Caco-2 (cell line): ENCODE measurements around the gene SIRPB2. TPM values are rescaled to one million over a fixed set of nuclear protein-coding genes. Genes with fewer than 3 reads are reported as not detected.

Experiments used
- BruUV-seq: library from RNA; stranded (reverse); fragments of 400-500 nt; replicated peaks from 2 replicates; lab custom pipeline; 2021; lab: Mats Ljungman, UMichigan
- CTCF ChIA-PET: fragments of 300-600 bp; sonication (Branson Sonifier 250); formaldehyde crosslinking; loops from one replicate; lab custom pipeline; 2022; ENCODE audit warnings: antibody characterized with exemption; lab: Charles Lee
- POLR2A ChIA-PET: fragments of 300-600 bp; sonication (Branson Sonifier 250); formaldehyde crosslinking; loops from one replicate; lab custom pipeline; 2022; ENCODE audit warnings: antibody characterized with exemption; lab: Charles Lee
- DNase-seq, 2 experiments: peaks; one replicate each; pipeline versions ENCODE4 v3.0.0 to v3.0.0-alpha.2; 2020 to 2022
- H3K27me3 ChIP-seq: replicated peaks from 2 replicates; pipeline ENCODE4 v1.6.0; 2011; ENCODE audit warnings: low read length; ENCODE audit not compliant: control insufficient read depth, insufficient read depth
- H3K36me3 ChIP-seq: 2 replicates; pipeline ENCODE4 v1.5.1; 2011; ENCODE audit warnings: low read length; ENCODE audit not compliant: control insufficient read depth, insufficient read depth
- H3K4me1 ChIP-seq: fragments of 250-450 bp; sonication (Bioruptor Pico); 2 replicates; pipeline ENCODE4 v1.5.1; 2020; ENCODE audit warnings: mild to moderate bottlenecking
- H3K4me3 ChIP-seq: 2 replicates; pipeline ENCODE4 v1.5.1; 2011; ENCODE audit warnings: low read depth, mild to moderate bottlenecking, control low read depth, low read length
- H3K9me3 ChIP-seq: fragments of 250-450 bp; sonication (Bioruptor Pico); 2 replicates; pipeline ENCODE4 v1.5.1; 2020; ENCODE audit warnings: mild to moderate bottlenecking, moderate library complexity
- H3K27ac Mint-ChIP-seq: one replicate; pipeline ENCODE4 v1.8.0; 2022; ENCODE audit warnings: mixed read lengths; ENCODE audit not compliant: unreplicated experiment
- H3K27me3 Mint-ChIP-seq: one replicate; pipeline ENCODE4 v1.8.0; 2022; ENCODE audit warnings: mixed read lengths; ENCODE audit not compliant: insufficient read depth, unreplicated experiment
- H3K36me3 Mint-ChIP-seq: one replicate; pipeline ENCODE4 v1.8.0; 2022; ENCODE audit warnings: mild to moderate bottlenecking, mixed read lengths; ENCODE audit not compliant: insufficient read depth, unreplicated experiment
- H3K4me1 Mint-ChIP-seq: one replicate; pipeline ENCODE4 v1.8.0; 2022; ENCODE audit warnings: low read depth, mixed read lengths; ENCODE audit not compliant: unreplicated experiment
- H3K4me3 Mint-ChIP-seq: one replicate; pipeline ENCODE4 v1.8.0; 2022; ENCODE audit warnings: mild to moderate bottlenecking, moderate library complexity, mixed read lengths; ENCODE audit not compliant: unreplicated experiment
- H3K9me3 Mint-ChIP-seq: one replicate; pipeline ENCODE4 v1.8.0; 2022; ENCODE audit warnings: mixed read lengths; ENCODE audit not compliant: unreplicated experiment
- intact Hi-C: fragments of 100-400 bp; cut with micrococcal nuclease; formaldehyde crosslinking; loops from one replicate; pipeline ENCODE4 v1.10.0; 2022; ENCODE audit not compliant: unreplicated experiment
- total RNA-seq: library from RNA; stranded (reverse); gene quantifications from 2 replicates; pipeline ENCODE4 v1.2.3, GENCODE V29; 2022
- TF ChIP-seq, protein P1 (sequence below), 2 experiments: fragments of 200-600 bp in 1 of 2; IDR thresholded peaks; 1 replicate in 1 of 2; 2 replicates in 1 of 2; pipeline versions ENCODE4 v1.5.1 to v1.8.0; 2011 to 2022; ENCODE audit warnings: antibody characterized with exemption in 1 of 2, control low read depth in 1 of 2, inconsistent platforms in 1 of 2, low read depth in 1 of 2, low read length in 1 of 2, mild to moderate bottlenecking in 1 of 2, moderate library complexity in 1 of 2; ENCODE audit not compliant: insufficient read depth in 1 of 2, severe bottlenecking in 1 of 2, unreplicated experiment in 1 of 2

Gene SIRPB2
- total RNA-seq, 1 experiment from 2014 or later = not detected

DNA sequence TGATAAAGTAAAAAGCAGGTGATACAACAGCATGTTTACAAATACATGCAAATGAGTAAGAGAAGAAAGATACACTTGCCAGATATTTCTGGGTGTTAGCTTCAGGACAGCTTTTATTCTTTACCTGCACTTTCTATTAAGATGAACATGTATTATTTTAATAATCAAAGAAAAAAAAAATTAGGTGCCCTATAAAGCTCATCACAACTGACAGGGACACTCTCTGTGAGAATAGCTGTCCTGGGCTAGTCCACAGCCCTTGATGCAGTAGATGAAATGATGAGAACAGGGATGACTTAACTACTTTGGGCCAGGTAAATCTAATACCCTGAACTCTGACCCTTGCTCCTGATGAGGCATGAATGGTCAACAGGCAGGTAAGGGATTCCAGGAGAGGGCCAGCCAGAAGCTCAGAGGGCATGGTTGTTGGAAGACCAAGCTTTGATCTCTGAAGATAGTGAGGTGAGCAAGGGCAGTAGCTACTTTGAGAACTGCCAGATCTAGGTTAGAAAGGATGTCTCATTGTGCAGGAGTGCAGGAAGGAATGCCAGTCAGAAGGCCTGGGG is 40.2 kb downstream of the SIRPB2 start:
- Histone ChIP-seq H3K4me1 (peaks cover 12% of the 10 kb centered on the region), H3K36me3 (peaks cover 7% of the 10 kb centered on the region), H3K27me3 (no peaks in the 10 kb centered on the region), H3K4me3 (no peak overlapping the region), H3K9me3 (no peaks in the 10 kb centered on the region)
- Mint-ChIP-seq H3K27me3 (no peaks in the 10 kb centered on the region), H3K4me3 (no peak overlapping the region), H3K4me1 (peaks cover 5% of the 10 kb centered on the region), H3K9me3 (no peaks in the 10 kb centered on the region), H3K27ac (no peak overlapping the region), H3K36me3 (peaks cover 85% of the 10 kb centered on the region)
- intact Hi-C loops = no loop called here
- POLR2A ChIA-PET = interaction anchor here (0.6 kb wide), 1 partner anchor 326 kb away, joined by 5 read pairs; no protein-coding TSS in a partner anchor
- CTCF ChIA-PET = no interaction called here
- no TSS peak for BruUV-seq
- no peak for DNase-seq
- TF ChIP-seq, protein P1, sequence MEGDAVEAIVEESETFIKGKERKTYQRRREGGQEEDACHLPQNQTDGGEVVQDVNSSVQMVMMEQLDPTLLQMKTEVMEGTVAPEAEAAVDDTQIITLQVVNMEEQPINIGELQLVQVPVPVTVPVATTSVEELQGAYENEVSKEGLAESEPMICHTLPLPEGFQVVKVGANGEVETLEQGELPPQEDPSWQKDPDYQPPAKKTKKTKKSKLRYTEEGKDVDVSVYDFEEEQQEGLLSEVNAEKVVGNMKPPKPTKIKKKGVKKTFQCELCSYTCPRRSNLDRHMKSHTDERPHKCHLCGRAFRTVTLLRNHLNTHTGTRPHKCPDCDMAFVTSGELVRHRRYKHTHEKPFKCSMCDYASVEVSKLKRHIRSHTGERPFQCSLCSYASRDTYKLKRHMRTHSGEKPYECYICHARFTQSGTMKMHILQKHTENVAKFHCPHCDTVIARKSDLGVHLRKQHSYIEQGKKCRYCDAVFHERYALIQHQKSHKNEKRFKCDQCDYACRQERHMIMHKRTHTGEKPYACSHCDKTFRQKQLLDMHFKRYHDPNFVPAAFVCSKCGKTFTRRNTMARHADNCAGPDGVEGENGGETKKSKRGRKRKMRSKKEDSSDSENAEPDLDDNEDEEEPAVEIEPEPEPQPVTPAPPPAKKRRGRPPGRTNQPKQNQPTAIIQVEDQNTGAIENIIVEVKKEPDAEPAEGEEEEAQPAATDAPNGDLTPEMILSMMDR (IDR thresholded peaks at IDR 0.05; ENCODE audit: insufficient read depth in 1 of 2, low read depth in 1 of 2, low read length in 1 of 2, severe bottlenecking in 1 of 2, unreplicated experiment in 1 of 2) = no peak

DNA sequence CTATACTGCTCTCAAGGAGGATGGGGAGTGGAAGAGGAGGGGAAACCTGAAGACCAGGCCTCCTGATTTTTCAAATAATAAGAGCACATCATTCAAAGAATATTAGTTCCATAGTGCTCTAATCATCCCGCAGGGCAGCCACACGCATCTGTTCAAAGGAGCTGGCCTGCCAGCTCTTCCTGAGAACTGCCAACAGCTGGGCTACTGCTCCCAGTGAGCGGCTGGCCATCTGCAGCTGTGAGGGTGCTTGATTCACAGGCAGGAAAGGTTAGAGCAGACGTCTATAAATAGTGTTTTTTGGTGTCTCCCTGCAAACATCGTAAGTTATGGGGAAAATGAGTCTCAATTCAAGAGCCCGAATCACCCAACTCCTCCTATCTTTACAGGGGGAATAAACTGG is 41.9 kb downstream of the SIRPB2 start:
- TF ChIP-seq, protein P1 (IDR thresholded peaks at IDR 0.05; ENCODE audit: insufficient read depth in 1 of 2, low read depth in 1 of 2, low read length in 1 of 2, severe bottlenecking in 1 of 2, unreplicated experiment in 1 of 2) = no peak
- no peaks in the 10 kb centered on the region for H3K9me3 Mint-ChIP-seq
- BruUV-seq = no TSS peak
- ChIA-PET POLR2A (interaction anchor here (0.6 kb wide), 1 partner anchor 183 kb away, joined by 4 read pairs; the partner anchor contains the start of gene SNPH), CTCF (no interaction called here)
- H3K4me1 Mint-ChIP-seq = no peaks in the 10 kb centered on the region
- H3K27ac Mint-ChIP-seq = no peak overlapping the region
- H3K4me1 ChIP-seq = no peaks in the 10 kb centered on the region
- peaks cover 82% of the 10 kb centered on the region for H3K36me3 Mint-ChIP-seq
- peaks cover 2% of the 10 kb centered on the region; the same call in 1 of the 2 replicates for H3K36me3 ChIP-seq
- H3K27me3 ChIP-seq = no peaks in the 10 kb centered on the region
- no peak for DNase-seq
- intact Hi-C loops = no loop called here
- no peaks in the 10 kb centered on the region for H3K27me3 Mint-ChIP-seq
- H3K4me3 Mint-ChIP-seq = no peak overlapping the region
- no peaks in the 10 kb centered on the region for H3K9me3 ChIP-seq
- H3K4me3 ChIP-seq = no peak overlapping the region

GRCh38 chr20:1448081-1448620 is 43.1 kb downstream of the SIRPB2 start:
- BruUV-seq = no TSS peak
- Mint-ChIP-seq H3K36me3 (peaks cover 78% of the 10 kb centered on the region), H3K27me3 (no peaks in the 10 kb centered on the region), H3K4me3 (no peak overlapping the region), H3K27ac (no peak overlapping the region), H3K9me3 (no peaks in the 10 kb centered on the region), H3K4me1 (no peaks in the 10 kb centered on the region)
- no peaks in the 10 kb centered on the region for H3K4me1 ChIP-seq
- no peak for DNase-seq
- ChIA-PET CTCF (no interaction called here), POLR2A (no interaction called here)
- TF ChIP-seq, protein P1 (IDR thresholded peaks at IDR 0.05; ENCODE audit: insufficient read depth in 1 of 2, low read depth in 1 of 2, low read length in 1 of 2, severe bottlenecking in 1 of 2, unreplicated experiment in 1 of 2) = no peak
- no peaks in the 10 kb centered on the region for H3K27me3 ChIP-seq
- peaks cover 2% of the 10 kb centered on the region; the same call in 1 of the 2 replicates for H3K36me3 ChIP-seq
- H3K4me3 ChIP-seq = no peak overlapping the region
- H3K9me3 ChIP-seq = no peaks in the 10 kb centered on the region
- intact Hi-C loops = no loop called here
